ENCODE data around the gene TMEM9. TPM values are rescaled to one million over a fixed set of nuclear protein-coding genes. Genes with fewer than 3 reads are reported as not detected.

TMEM9 gene
- total and polyA plus RNA-seq, 2 donors (not counting 3 experiments of a cell fraction or from before 2014, with no cell fraction given), result 39.3 to 96.1 TPM

DNA sequence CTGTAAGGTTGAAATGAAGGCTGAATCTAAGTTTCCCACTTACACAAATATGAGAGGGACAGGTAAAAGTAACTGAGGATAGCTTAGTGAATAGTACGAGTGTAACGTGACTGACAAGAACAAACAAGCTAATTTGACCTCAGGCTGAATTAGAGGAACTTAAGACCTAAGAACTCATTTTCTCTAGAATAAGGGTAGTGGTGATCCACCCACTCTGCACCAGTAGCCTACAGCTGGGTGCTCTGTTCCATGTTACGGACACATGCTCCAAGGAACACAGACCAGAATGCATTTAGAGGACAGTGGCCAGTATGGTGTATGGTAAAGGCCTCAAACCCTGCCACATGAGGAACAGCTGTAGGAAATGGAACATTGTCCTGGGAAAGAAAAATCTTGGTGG, 14.9 kb upstream of the TMEM9 start:
- H3K9ac ChIP-seq (replicated peaks; ENCODE audit: extremely low read depth, insufficient read depth, low read length), result no peak overlapping the region
- intact Hi-C loops (cut with micrococcal nuclease) (no loop called here), dilution Hi-C loops (cut with MboI; ENCODE audit: extremely low pct_ligation_motif_present, low sequenced_read_pairs) (no loop called here)
- H2AFZ ChIP-seq (ENCODE audit: low read depth, low read length), result no peak overlapping the region
- no peak overlapping the region for H3K4me3 ChIP-seq (replicated peaks in 1 of 3; ENCODE audit: insufficient read depth in 1 of 3, low read depth in 1 of 3, low read length in 3 of 3)
- ChIA-PET POLR2A (no interaction called here), CTCF (interaction anchor here (0.5 to 2.4 kb wide), 5 partner anchors 10 to 783 kb away, joined by 3 to 9 read pairs (median 4); partner anchors contain the start of gene TMEM9)
- TF ChIP-seq POLR2A (IDR thresholded peaks at IDR 0.05; ENCODE audit: low read depth, low read length), result no peak
- no peak for TF ChIP-seq JUN (IDR thresholded peaks at IDR 0.05; ENCODE audit: borderline replicate concordance, insufficient read depth, insufficient read length, low read depth)
- TF ChIP-seq POLR2AphosphoS5 (IDR thresholded peaks at IDR 0.05; ENCODE audit: insufficient read depth, low read depth, low read length), result no peak
- no peak for TF ChIP-seq MYC (IDR thresholded peaks at IDR 0.05; ENCODE audit: low read depth, low read length)
- no peak for TF ChIP-seq FOS (IDR thresholded peaks at IDR 0.05; ENCODE audit: borderline replicate concordance, insufficient read depth, low read length)
- TF ChIP-seq, protein P1, sequence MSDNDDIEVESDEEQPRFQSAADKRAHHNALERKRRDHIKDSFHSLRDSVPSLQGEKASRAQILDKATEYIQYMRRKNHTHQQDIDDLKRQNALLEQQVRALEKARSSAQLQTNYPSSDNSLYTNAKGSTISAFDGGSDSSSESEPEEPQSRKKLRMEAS (IDR thresholded peaks at IDR 0.05; ENCODE audit: insufficient read depth, insufficient read length), result no peak
- TF ChIP-seq EZH2 (IDR thresholded peaks at IDR 0.05; ENCODE audit: borderline replicate concordance, low read depth, low read length, severe bottlenecking), result no peak
- TF ChIP-seq GATA2 (IDR thresholded peaks at IDR 0.05; ENCODE audit: insufficient read depth, insufficient read length, low read depth, low read length), result no peak
- TF ChIP-seq, protein P2, sequence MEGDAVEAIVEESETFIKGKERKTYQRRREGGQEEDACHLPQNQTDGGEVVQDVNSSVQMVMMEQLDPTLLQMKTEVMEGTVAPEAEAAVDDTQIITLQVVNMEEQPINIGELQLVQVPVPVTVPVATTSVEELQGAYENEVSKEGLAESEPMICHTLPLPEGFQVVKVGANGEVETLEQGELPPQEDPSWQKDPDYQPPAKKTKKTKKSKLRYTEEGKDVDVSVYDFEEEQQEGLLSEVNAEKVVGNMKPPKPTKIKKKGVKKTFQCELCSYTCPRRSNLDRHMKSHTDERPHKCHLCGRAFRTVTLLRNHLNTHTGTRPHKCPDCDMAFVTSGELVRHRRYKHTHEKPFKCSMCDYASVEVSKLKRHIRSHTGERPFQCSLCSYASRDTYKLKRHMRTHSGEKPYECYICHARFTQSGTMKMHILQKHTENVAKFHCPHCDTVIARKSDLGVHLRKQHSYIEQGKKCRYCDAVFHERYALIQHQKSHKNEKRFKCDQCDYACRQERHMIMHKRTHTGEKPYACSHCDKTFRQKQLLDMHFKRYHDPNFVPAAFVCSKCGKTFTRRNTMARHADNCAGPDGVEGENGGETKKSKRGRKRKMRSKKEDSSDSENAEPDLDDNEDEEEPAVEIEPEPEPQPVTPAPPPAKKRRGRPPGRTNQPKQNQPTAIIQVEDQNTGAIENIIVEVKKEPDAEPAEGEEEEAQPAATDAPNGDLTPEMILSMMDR (IDR thresholded peaks at IDR 0.05; ENCODE audit: extremely low read depth in 1 of 2, insufficient read depth in 1 of 2, low read depth in 1 of 2, low read length in 2 of 2), result no peak
- no peak overlapping the region for H3K4me2 ChIP-seq (ENCODE audit: insufficient read depth, low read length)
- H3K9me3 ChIP-seq (replicated peaks; ENCODE audit: control insufficient read depth, insufficient read depth, low read length), result no peaks in the 10 kb centered on the region
- H4K20me1 ChIP-seq (replicated peaks; ENCODE audit: control insufficient read depth, extremely low read depth, insufficient read depth, low read length), result no peaks in the 10 kb centered on the region
- H3K27ac ChIP-seq (ENCODE audit: insufficient read depth, low read depth, low read length), result no peak overlapping the region
- DNase-seq (ENCODE audit: low read depth, low spot score), result no peak
- peaks cover 10 to 13% of the 10 kb centered on the region in 2 experiments for H3K27me3 ChIP-seq (ENCODE audit: control insufficient read depth in 2 of 2, insufficient read depth in 2 of 2, low read length in 2 of 2)
- BruUV-seq (replicated peaks), result no TSS peak
- H3K9me1 ChIP-seq (replicated peaks; ENCODE audit: control insufficient read depth, extremely low read depth, insufficient read depth, low read length), result no peaks in the 10 kb centered on the region
- no peak for FAIRE-seq
- no peaks in the 10 kb centered on the region for H3K36me3 ChIP-seq (ENCODE audit: control insufficient read depth in 2 of 2, extremely low read depth in 1 of 2, insufficient read depth in 2 of 2, low read length in 2 of 2)
- H3K79me2 ChIP-seq (ENCODE audit: control insufficient read depth, insufficient read depth, low read length), result no peaks in the 10 kb centered on the region
- peaks cover 9% of the 10 kb centered on the region for H3K4me1 ChIP-seq (ENCODE audit: control insufficient read depth, extremely low read depth, insufficient read depth, low read length)
